Measurements from ENCODE around the gene INTS14. TPM values are rescaled to one million over a fixed set of nuclear protein-coding genes. Genes with fewer than 3 reads are reported as not detected.
A peak's percentile ranks its signal among the peaks of the same experiment; 100 is the strongest.

INTS14 gene
- total RNA-seq, 1 experiment from 2014 or later: 28.3 TPM

GRCh38 chr15:65569728-65570127 lies 41.2 kb downstream of the INTS14 start (continued):
- no peak for TF ChIP-seq ZSCAN18 (CRISPR knock-in tag; IDR thresholded peaks at IDR 0.05)

DNA sequence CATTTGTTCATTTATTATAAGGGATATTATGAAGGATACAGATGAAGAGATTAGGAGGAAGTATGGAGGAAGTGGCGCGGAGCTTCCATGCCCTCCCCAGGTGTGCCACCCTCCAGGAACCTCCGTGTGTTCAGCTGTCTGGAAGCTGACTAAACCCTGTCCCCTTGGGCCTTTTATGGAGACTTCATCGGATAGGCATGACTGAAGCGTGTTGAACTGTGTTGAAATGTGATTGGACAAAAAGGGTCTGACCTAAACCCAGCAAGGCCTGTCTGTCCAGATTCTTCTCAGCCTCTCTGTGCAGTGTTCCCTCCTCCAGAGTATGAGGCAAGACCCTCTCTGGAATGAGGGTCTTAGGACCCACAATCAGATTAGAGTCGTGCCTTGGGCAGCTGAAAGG lies 49.0 kb downstream of the INTS14 start:
- DNase-seq (ENCODE audit: low spot score): no peak
- no peak for ATAC-seq
- ChIA-PET POLR2A (interaction anchor here (0.6 kb wide), 1 partner anchor 1538 kb away, joined by 10 read pairs; no protein-coding TSS in a partner anchor), CTCF (interaction anchor here (0.7 kb wide), 1 partner anchor 20 kb away, joined by 3 read pairs; no protein-coding TSS in a partner anchor)
- Mint-ChIP-seq H3K4me1 (no peaks in the 10 kb centered on the region), H3K27ac (no peak overlapping the region), H3K9me3 (peaks cover 19% of the 10 kb centered on the region), H3K4me3 (no peak overlapping the region), H3K27me3 (ENCODE audit: low read depth) (no peaks in the 10 kb centered on the region), H3K36me3 (peaks cover 86% of the 10 kb centered on the region)
- TF ChIP-seq CBFB (CRISPR knock-in tag; IDR thresholded peaks at IDR 0.05; ENCODE audit: low read depth) (no peak), NFATC4 (CRISPR knock-in tag; IDR thresholded peaks at IDR 0.05) (no peak), CDX4 (CRISPR knock-in tag; IDR thresholded peaks at IDR 0.05; ENCODE audit: borderline replicate concordance) (no peak), OVOL2 (CRISPR knock-in tag; IDR thresholded peaks at IDR 0.05; ENCODE audit: borderline replicate concordance) (no peak)

DNA sequence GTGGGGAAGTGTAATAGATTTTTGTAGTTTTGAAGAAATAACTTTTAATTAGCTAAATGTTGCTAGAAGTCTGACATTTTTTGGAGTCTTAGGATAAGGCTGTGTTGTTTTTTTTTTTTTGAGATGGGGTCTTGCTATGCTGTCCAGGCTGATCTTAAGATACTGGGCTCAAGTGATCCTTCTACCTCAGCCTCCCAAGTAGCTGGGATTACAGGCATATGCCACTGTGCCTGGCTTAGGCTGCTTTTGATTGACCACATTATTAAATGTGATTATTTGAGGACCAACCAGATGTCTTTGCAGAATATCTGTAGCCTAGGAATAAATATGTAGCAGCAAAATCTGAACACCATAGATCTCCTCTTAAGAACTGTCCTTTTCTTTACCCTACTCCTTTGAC lies 51.0 kb downstream of the INTS14 start:
- H3K27me3 Mint-ChIP-seq (ENCODE audit: low read depth): no peaks in the 10 kb centered on the region
- TF ChIP-seq PREB (CRISPR knock-in tag; IDR thresholded peaks at IDR 0.05; ENCODE audit: borderline replicate concordance) (no peak), MXD4 (CRISPR knock-in tag; IDR thresholded peaks at IDR 0.05; ENCODE audit: borderline replicate concordance) (no peak), CBFB (CRISPR knock-in tag; IDR thresholded peaks at IDR 0.05; ENCODE audit: low read depth) (no peak), AFF4 (CRISPR knock-in tag; IDR thresholded peaks at IDR 0.05; ENCODE audit: borderline replicate concordance) (no peak), ZNF121 (CRISPR knock-in tag; IDR thresholded peaks at IDR 0.05) (peak; percentile 71; the same call in 1 of the 2 replicates), ZNF396 (CRISPR knock-in tag; IDR thresholded peaks at IDR 0.05; ENCODE audit: borderline replicate concordance) (no peak), TEAD1 (CRISPR knock-in tag; IDR thresholded peaks at IDR 0.05) (no peak), PRRX2 (CRISPR knock-in tag; IDR thresholded peaks at IDR 0.05) (no peak)
- H3K9me3 Mint-ChIP-seq: peaks cover 8% of the 10 kb centered on the region
- H3K4me1 Mint-ChIP-seq: no peaks in the 10 kb centered on the region
- no peak for DNase-seq (ENCODE audit: low spot score)
- no peak overlapping the region for H3K27ac Mint-ChIP-seq
- H3K36me3 Mint-ChIP-seq: peaks cover 83% of the 10 kb centered on the region
- CTCF ChIA-PET: interaction anchor here (1.0 kb wide), 1 partner anchor 43 kb away, joined by 3 read pairs; the partner anchor contains the start of gene DPP8
- no peak for ATAC-seq
- no peak overlapping the region for H3K4me3 Mint-ChIP-seq
- POLR2A ChIA-PET: no interaction called here
